ENCODE data around the gene MEI1.

- TF ChIP-seq ZBTB7A (IDR thresholded peaks at IDR 0.05; ENCODE audit: low read depth) (no peak), TAF1 (IDR thresholded peaks at IDR 0.05; ENCODE audit: low read depth) (no peak), YY1 (IDR thresholded peaks at IDR 0.05; ENCODE audit: low read depth) (no peak), USF1 (IDR thresholded peaks at IDR 0.05) (no peak), CEBPB (IDR thresholded peaks at IDR 0.05) (no peak), REST (IDR thresholded peaks at IDR 0.05; ENCODE audit: low read depth) (no peak)
These were observed at the start of gene MEI1 for GRCh38 chr22:41699264-41700107.

All from Ishikawa (cell line).